ENCODE results near the gene EPS15.
A peak's percentile ranks its signal among the peaks of the same experiment; 100 is the strongest.

The EPS15 gene

DNA sequence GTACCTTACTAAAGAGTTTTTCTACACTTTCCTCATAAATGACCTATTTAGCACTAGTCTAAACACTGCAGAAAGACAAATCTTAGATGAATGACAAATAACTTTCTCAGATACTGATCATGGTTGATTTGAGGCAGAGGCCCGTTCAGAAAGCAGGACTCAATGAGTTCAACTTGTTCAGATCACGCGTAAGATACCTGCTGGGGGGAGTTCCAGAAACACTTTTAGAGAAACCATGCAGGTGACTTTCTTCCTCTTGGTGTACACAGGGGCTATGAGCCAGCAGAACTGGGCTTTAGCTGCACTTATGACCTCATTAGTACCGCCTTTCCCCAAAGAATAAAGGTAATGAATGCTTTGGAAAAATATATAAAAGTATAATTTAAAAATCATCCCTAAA, 149.9 kb downstream of the EPS15 start:
- DNase-seq, result no peak

GRCh38 chr1:51365774-51366173, 153.3 kb downstream of the EPS15 start:
- no peak for DNase-seq

DNA sequence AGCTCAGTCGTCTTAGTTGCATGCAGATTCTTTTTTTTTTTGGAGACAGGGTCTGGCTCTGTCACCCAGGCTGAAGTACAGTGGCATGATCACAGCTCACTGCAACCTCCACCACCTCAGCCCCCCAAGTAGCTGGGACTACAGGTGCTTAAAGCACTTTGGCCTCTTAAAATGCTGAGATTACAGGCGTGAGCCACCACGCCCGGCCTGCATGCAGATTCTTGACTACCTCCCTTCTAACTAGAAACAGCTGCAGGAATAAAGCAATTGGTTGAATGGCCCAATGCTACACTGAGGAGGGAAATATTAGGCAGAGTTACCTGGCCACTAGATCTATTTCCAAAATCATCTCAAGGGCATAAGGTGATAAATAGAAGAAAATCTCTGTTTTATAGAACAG, 159.2 kb downstream of the EPS15 start:
- DNase-seq, result no peak

GRCh38 chr1:51355382-51355781, 163.7 kb downstream of the EPS15 start:
- DNase-seq, result no peak

DNA sequence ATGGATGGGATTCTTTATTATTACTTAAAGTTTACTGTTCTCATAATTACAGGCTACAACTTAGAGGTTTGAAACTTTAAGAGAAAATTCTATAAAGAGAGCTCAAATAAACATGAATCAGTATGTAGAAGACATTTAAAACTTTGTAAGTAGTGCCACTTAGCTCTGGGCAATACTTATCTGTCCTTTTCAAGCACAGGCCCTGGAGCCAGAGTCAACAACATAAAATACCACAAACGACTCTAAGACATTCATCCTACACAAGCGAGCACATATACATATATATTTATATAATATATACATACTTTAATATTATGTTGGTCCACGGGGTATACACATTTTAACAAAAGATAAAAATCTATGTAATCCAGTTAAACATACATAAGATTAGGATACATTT, 164.7 kb downstream of the EPS15 start:
- DNase-seq, result no peak

DNA sequence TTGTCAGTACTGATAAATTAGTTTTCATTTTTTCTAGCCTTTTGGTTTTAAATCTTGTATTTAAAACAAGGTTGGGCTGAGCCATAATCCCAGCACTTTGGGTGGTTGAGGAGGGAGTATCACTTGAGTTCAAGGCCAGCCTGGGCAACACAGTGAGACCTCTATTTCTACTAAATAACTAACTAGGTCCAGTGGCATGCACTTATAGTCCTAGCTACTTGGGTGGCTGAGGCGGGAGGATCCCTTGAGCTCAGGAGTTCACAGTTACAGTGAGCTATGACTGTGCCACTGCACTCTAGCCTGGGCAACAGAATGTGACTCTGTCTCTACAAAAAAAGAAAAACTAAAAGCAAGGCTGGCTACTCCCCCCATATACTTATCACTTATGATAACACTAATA, 167.2 kb downstream of the EPS15 start:
- no peak for DNase-seq

- no peak for DNase-seq
Observed at GRCh38 chr1:51349862-51350261, 169.2 kb downstream of the EPS15 start.

GRCh38 chr1:51348147-51348527, 170.9 kb downstream of the EPS15 start:
- no peak for DNase-seq

DNA sequence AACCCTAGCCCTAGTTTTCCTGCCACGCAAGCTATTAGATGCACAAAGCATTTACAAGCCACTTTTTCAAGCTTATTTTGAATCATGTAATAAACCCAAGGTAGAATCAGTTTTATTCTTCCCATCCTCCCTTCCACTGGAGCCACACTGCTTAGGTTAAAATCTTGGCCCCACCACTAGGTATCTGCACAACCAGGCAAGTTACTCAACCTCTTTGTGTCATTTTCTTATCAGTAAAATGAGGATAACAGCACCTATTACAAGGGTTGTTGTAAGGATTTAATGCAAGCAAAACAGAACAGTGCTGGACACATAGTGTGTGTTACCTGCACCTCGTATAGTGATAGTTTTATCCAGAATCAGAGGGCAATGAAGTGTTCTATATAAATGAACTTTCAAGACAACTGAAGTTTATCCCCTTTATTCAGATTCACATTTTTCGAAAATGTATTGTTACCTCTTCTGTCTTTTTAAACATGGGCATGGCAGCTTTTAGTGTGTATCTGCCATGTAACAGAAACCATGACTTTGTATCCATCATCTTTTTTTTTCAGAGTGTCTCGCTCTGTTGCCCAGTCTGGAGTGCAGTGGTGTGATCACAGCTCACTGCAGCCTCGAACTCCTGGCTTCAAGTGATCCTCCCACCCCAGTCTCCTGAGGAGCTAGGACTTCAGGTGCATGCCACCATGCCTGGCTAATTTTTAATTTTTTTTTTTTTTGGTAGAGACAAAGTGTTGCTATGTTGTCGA, 171.5 kb downstream of the EPS15 start:
- DNase-seq, result no peak

DNA sequence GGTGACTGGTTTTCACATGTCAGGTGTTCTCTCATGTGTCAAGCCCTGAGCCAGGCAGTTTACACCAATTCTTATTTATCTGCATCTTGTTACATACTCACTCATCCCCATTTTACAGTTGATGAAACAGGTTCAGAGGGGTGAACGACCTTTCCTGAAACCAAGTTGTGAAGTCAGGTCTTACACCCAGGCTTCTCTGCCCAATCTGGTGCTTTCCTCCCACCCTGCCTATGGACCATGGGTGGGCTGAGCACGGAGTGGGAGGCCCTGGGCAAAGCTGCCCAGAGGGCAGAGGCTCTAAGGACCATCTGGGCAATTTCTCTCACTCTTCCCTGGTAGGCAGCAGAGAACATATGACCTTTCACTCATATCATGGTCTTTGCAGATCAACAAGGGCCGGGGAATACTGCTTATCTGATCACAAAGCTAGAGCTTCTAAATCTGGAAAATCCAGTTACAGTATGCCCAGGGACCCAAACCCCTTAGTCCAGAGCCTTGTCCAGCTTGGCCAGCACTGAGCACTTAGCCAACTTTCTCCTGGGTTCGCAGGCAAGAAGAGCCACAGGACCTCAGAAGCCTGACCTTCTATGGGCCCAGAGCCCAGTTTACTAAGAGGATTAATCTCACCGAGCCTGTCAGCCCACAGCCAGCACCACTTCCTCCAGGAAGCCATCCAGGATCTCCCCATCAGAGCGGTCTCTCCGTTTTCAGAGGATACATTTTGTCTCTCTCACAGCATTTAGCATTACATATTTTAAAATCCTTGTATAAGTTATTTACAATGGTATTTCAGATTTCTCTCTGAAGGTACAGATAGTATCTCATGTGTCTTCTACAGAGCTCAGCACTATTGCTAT, 172.8 kb downstream of the EPS15 start:
- no peak for DNase-seq

DNA sequence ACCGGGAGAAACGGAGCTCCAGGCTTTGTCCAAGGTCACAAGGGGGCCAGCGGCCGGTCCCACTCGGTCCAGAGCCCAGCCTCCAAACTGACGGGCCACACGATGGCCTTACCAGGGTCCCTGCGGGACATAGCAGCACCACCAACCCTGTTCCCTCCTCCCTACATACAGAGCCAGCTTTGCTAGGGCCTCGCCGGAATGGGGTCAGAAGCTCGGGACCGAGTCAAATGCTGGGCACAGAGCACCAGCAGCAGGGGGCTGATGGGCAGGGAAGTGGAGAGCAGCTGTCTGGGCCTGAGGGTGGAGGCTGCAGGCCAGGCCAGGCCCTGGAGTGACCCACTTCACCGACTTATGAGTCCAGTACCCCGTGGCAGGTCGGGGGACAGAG, 173.8 kb downstream of the EPS15 start:
- no peak for DNase-seq

DNA sequence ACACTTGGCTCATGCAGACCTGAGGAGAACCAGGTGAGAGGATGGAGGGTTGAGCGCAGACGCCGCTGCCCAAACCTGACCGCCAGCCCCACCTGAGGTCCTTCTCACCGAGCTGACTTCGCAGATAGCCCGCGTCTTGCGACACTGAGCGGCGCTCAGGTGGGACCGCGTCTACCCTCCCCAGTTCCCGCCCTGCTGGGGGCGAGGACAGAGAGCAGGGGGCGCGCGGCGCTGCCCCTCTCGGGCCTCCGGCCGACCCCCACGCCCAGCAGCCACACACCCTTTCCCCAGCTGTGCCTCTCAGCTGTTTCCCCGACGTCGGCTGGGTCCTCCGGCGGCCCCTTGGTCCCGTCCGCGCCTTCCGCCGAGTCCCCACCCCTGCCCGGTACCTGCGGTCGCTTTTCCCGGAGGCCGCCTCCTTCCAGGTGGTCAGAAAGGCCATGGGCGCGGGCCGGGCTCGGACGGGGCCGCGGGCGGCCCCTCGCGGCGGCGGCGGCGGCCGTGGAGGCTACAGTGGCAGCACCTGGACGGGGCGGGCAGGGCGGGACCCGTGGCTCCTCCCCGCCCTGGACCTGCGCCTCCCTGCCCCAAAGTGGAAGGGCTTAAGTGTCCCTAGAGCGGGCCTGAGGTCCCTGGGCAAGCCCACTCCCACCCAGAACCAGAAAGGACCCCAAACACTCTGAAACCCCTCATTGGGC, 174.3 kb downstream of the EPS15 start:
- peak in 1 of 2 experiments; percentile 25 for DNase-seq

GRCh38 chr1:51344276-51344601, 174.8 kb downstream of the EPS15 start:
- no peak for DNase-seq

DNA sequence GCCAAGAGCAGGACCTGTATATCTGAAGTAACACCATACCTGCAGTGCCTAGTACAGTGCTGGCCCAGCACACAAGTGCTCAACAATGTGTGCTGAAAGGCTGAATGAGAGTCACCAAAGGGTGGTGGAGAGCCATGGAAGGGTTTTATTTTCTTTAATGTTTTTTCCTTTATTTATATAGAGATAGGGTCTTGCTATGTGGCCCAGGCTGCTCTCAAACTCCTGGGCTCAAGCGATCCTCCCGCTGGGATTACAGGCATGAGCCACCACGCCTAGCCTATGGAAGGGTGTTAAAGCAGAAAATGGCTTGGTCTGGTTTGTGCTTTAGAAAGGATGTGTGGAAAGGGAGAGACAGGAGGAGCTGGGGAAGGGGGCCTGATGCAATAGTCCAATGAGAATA, 175.4 kb downstream of the EPS15 start:
- no peak for DNase-seq

DNA sequence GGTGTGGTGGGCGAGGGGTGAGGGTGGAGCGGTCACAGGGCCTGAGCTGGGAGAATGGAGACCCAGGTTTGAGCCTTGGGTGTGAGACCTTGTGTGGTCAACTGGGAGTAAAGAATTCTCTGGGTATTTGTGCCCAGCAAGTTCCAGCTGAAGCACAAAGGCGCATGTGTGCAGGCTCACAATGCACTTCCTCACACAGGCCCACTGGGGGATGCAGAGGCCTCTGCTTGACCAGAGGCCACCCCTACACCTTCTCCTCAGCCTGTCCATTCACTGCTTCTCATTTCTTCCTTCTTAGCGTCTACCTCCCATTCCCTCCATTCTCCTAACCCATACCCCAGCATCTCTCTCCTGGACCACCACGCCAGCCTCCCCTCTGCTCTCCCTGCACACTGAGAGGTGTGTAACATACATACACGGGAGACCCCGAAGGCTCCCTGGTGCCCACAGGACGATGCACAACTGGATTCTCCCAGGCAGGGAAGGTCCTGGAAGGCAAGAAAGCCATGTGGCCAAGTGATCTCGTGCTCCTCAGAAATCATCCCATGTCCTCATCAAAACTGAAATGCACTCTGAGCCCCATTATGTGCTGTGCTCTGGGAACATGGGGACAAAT, 176.4 kb downstream of the EPS15 start:
- DNase-seq, result no peak

DNA sequence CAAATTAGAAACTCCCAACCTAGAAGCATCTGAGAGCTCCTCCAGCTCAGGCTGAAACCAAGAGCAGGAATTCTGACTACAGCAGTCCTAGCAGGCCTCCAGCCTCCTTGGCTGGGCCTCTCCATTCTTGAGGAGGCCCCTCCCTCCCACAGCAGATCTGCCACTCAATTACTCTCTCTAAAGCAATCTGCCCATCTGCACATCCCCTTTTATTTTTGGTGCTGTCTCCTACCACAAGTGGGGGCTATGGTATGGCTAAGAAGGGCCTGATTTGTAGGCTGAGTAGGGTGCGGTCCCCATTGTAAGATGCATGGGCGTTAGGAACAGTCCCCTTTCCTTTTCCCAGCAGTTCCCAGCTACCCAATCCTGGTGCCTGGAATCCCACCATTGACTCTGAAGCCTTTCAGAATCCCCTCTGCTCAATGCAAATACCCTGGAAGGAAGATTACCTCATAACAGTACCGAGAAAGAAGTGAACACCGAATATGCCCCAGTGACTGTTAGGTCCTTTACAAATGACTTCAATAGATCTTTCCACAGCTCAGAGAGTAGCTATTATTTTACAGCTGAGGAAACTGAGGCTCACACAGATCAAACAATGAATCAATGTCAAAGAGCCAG, 177.1 kb downstream of the EPS15 start:
- no peak for DNase-seq

GRCh38 chr1:51340380-51340779, 178.7 kb downstream of the EPS15 start:
- no peak for DNase-seq

- no peak for DNase-seq
Observed at GRCh38 chr1:51336711-51337110, 182.4 kb downstream of the EPS15 start.

DNA sequence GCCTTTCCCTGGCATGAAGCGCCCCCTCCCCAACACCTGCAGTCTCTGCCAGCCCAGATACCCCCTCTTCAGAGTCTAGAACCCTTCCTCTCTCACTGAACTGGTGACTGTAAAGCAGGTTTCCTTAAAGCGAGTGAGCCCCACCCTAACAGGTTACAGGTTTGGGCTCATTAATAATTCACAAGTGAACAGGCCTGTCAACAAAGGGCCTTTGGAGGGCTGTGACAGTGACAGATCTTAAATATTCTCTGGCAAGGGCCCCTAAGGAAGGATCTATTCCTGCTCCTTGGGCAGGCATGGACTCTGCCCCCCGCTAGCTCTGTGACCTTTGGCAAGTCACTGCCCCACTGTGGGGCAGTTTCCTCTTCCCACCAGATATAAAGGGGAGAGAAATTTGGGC, 183.1 kb downstream of the EPS15 start:
- no peak for DNase-seq

GRCh38 chr1:51331206-51332100, 187.6 kb downstream of the EPS15 start:
- DNase-seq, result peak; percentile 55 to 81

- DNase-seq, result peak; percentile 57 to 70
Observed at GRCh38 chr1:51330331-51331201, 188.5 kb downstream of the EPS15 start, which contains the start of gene TTC39A. TSS of gene TTC39A (minus strand) at chr1:51330562. CDS start at chr1:51330477, 85 bp downstream.
